ENCODE results near the gene CEP131. TPM values are rescaled to one million over a fixed set of nuclear protein-coding genes. Genes with fewer than 3 reads are reported as not detected.

The CEP131 gene
- total RNA-seq, 1 experiment from 2014 or later = 22.9 TPM

- Histone ChIP-seq H3K9me3 (no peaks in the 10 kb centered on the region), H3K4me3 (no peak overlapping the region), H3K27me3 (no peaks in the 10 kb centered on the region), H3K36me3 (peaks cover 2% of the 10 kb centered on the region)
- no peak for DNase-seq
Measured at GRCh38 chr17:81200201-81200600, 22.6 kb downstream of the CEP131 start.

- no peaks in the 10 kb centered on the region for H3K9me3 ChIP-seq
- DNase-seq = no peak
- H3K4me3 ChIP-seq = no peak overlapping the region
- H3K27me3 ChIP-seq = no peaks in the 10 kb centered on the region
- peaks cover 2% of the 10 kb centered on the region for H3K36me3 ChIP-seq
Measured at GRCh38 chr17:81199482-81199830, 23.3 kb downstream of the CEP131 start.

GRCh38 chr17:81198826-81199481 is 23.8 kb downstream of the CEP131 start:
- no peak for DNase-seq
- peaks cover 2% of the 10 kb centered on the region for H3K36me3 ChIP-seq

GRCh38 chr17:81197831-81198490 is 24.8 kb downstream of the CEP131 start:
- Histone ChIP-seq H3K27me3 (no peaks in the 10 kb centered on the region), H3K36me3 (peaks cover 2% of the 10 kb centered on the region), H3K9me3 (no peaks in the 10 kb centered on the region), H3K4me3 (no peak overlapping the region)
- no peak for DNase-seq

More at GRCh38 chr17:81198826-81199481, 23.8 kb downstream of the CEP131 start:
- no peak overlapping the region for H3K4me3 ChIP-seq
- no peaks in the 10 kb centered on the region for H3K9me3 ChIP-seq
- no peaks in the 10 kb centered on the region for H3K27me3 ChIP-seq

GRCh38 chr17:81197409-81197795 is 25.4 kb downstream of the CEP131 start:
- H3K36me3 ChIP-seq = peaks cover 2% of the 10 kb centered on the region
- no peaks in the 10 kb centered on the region for H3K9me3 ChIP-seq
- DNase-seq = no peak
- H3K27me3 ChIP-seq = no peaks in the 10 kb centered on the region
- no peak overlapping the region for H3K4me3 ChIP-seq

- Histone ChIP-seq H3K4me3 (no peak overlapping the region), H3K36me3 (peaks cover 2% of the 10 kb centered on the region), H3K9me3 (no peaks in the 10 kb centered on the region), H3K27me3 (no peaks in the 10 kb centered on the region)
- DNase-seq = no peak
Measured at GRCh38 chr17:81196505-81197408, 26.0 kb downstream of the CEP131 start.

GRCh38 chr17:81195941-81196495 is 26.7 kb downstream of the CEP131 start:
- Histone ChIP-seq H3K9me3 (no peaks in the 10 kb centered on the region), H3K27me3 (no peaks in the 10 kb centered on the region), H3K36me3 (peaks cover 2% of the 10 kb centered on the region; the same call in 1 of the 2 replicates), H3K4me3 (no peak overlapping the region)
- DNase-seq = no peak

GRCh38 chr17:81194941-81195901 is 27.5 kb downstream of the CEP131 start:
- no peak for DNase-seq
- Histone ChIP-seq H3K27me3 (no peaks in the 10 kb centered on the region), H3K9me3 (no peaks in the 10 kb centered on the region), H3K4me3 (no peak overlapping the region), H3K36me3 (no peaks in the 10 kb centered on the region; the same call in 1 of the 2 replicates)

GRCh38 chr17:81194225-81194760 is 28.5 kb downstream of the CEP131 start:
- DNase-seq = no peak

GRCh38 chr17:81193470-81194224 is 29.1 kb downstream of the CEP131 start:
- DNase-seq = no peak
- no peaks in the 10 kb centered on the region; the same call in 1 of the 2 replicates for H3K36me3 ChIP-seq
- H3K27me3 ChIP-seq = no peaks in the 10 kb centered on the region
- no peaks in the 10 kb centered on the region for H3K9me3 ChIP-seq
- no peak overlapping the region for H3K4me3 ChIP-seq

More at GRCh38 chr17:81194225-81194760, 28.5 kb downstream of the CEP131 start:
- H3K4me3 ChIP-seq = no peak overlapping the region
- H3K9me3 ChIP-seq = no peaks in the 10 kb centered on the region
- H3K27me3 ChIP-seq = no peaks in the 10 kb centered on the region
- H3K36me3 ChIP-seq = no peaks in the 10 kb centered on the region; the same call in 1 of the 2 replicates

- no peaks in the 10 kb centered on the region for H3K9me3 ChIP-seq
- no peak overlapping the region for H3K4me3 ChIP-seq
- H3K27me3 ChIP-seq = no peaks in the 10 kb centered on the region
- no peak for DNase-seq
- H3K36me3 ChIP-seq = no peaks in the 10 kb centered on the region; the same call in 1 of the 2 replicates
Measured at GRCh38 chr17:81193051-81193410, 29.7 kb downstream of the CEP131 start.

- no peaks in the 10 kb centered on the region for H3K9me3 ChIP-seq
- no peak for DNase-seq
- no peaks in the 10 kb centered on the region for H3K27me3 ChIP-seq
- H3K36me3 ChIP-seq = no peaks in the 10 kb centered on the region; the same call in 1 of the 2 replicates
- no peak overlapping the region for H3K4me3 ChIP-seq
Measured at GRCh38 chr17:81192386-81193050, 30.2 kb downstream of the CEP131 start.

- Histone ChIP-seq H3K36me3 (no peaks in the 10 kb centered on the region; the same call in 1 of the 2 replicates), H3K9me3 (no peaks in the 10 kb centered on the region), H3K27me3 (no peaks in the 10 kb centered on the region), H3K4me3 (no peak overlapping the region)
- DNase-seq = no peak
Measured at GRCh38 chr17:81191646-81192045, 31.1 kb downstream of the CEP131 start.

- Histone ChIP-seq H3K36me3 (no peaks in the 10 kb centered on the region; the same call in 1 of the 2 replicates), H3K9me3 (no peaks in the 10 kb centered on the region), H3K27me3 (no peaks in the 10 kb centered on the region), H3K4me3 (no peak overlapping the region)
- DNase-seq = no peak
Measured at GRCh38 chr17:81191116-81191515, 31.6 kb downstream of the CEP131 start.

Measured in MG63 (cell line).